Lung (tissue), 12 donors: ENCODE data around the gene TCIRG1. TPM values are rescaled to one million over a fixed set of nuclear protein-coding genes. Genes with fewer than 3 reads are reported as not detected.

ENCODE experiments used
- ATAC-seq: fragments of 200-7000 bp; cut with Tn5 transposase; one replicate; pipeline ENCODE4 v1.9.1; 2020; ENCODE audit warnings: moderate number of reproducible peaks; ENCODE audit not compliant: insufficient read depth, low FRiP score
- DNase-seq, 3 donors: peaks; one replicate each; pipeline ENCODE4 v3.0.0-alpha.2; 2013 to 2017
- H3K27ac ChIP-seq, 2 donors: one replicate each; pipeline ENCODE4 v1.5.1; 2013; ENCODE audit warnings: mild to moderate bottlenecking in 2 of 2, moderate library complexity in 2 of 2, control low read depth in 1 of 2, inconsistent platforms in 1 of 2, low read depth in 1 of 2, low read length in 1 of 2
- H3K27me3 ChIP-seq, 3 donors: one replicate each; pipeline ENCODE4 v1.5.1; 2013; ENCODE audit warnings: low read length in 2 of 3; ENCODE audit not compliant: control insufficient read depth in 3 of 3, insufficient read depth in 3 of 3
- H3K36me3 ChIP-seq, 4 donors: one replicate each; pipeline ENCODE4 v1.5.1; 2013; ENCODE audit warnings: low read length in 4 of 4, mild to moderate bottlenecking in 1 of 4, moderate library complexity in 1 of 4; ENCODE audit not compliant: control insufficient read depth in 4 of 4, insufficient read depth in 4 of 4
- H3K4me1 ChIP-seq, 5 donors: one replicate each; pipeline ENCODE4 v1.5.1; 2013; ENCODE audit warnings: low read length in 5 of 5, mild to moderate bottlenecking in 2 of 5, moderate library complexity in 1 of 5; ENCODE audit not compliant: control insufficient read depth in 5 of 5, insufficient read depth in 5 of 5
- H3K4me3 ChIP-seq: one replicate; pipeline ENCODE4 v1.5.1; 2013; ENCODE audit warnings: mild to moderate bottlenecking, control low read depth, moderate library complexity
- H3K9ac ChIP-seq, 2 donors: one replicate each; pipeline ENCODE4 v1.5.1; 2013; ENCODE audit warnings: low read length in 2 of 2, control low read depth in 1 of 2; ENCODE audit not compliant: insufficient read depth in 1 of 2
- H3K9me3 ChIP-seq, 4 donors: one replicate each; pipeline ENCODE4 v1.5.1; 2013; ENCODE audit warnings: low read length in 3 of 4, mild to moderate bottlenecking in 1 of 4, moderate library complexity in 1 of 4; ENCODE audit not compliant: control insufficient read depth in 4 of 4, insufficient read depth in 3 of 4
- WGBS, 2 donors: extraction: QIAGEN DNeasy Blood & Tissue Kit; methylation state at CpG; one replicate each; pipeline ENCODE4 v1.1.7; 2013; 5-methylcytosine and 5-hydroxymethylcytosine counted together
- polyA plus RNA-seq, 2 donors: library from polyadenylated mRNA; stranded (reverse); fragments of 200-250 nt; gene quantifications; one replicate each; pipeline ENCODE4 v1.2.1, GENCODE V29; 2013
- total RNA-seq, 2 donors: library from RNA; depleted of rRNA in 1 of 2; stranded (reverse); fragments of >200 nt in 1 of 2; gene quantifications; one replicate each; pipeline ENCODE4 v1.2.1, GENCODE V29; 2014 to 2021
- TF ChIP-seq, protein P1 (sequence below): IDR thresholded peaks from 2 replicates; pipeline ENCODE4 v1.5.1; 2012; ENCODE audit warnings: mild to moderate bottlenecking; ENCODE audit errors: control extremely low read depth, extremely low read depth
- donor health status: control.
- donor health status: control.
- donor health status: Bipolar disorder and iron deficiency.
- donor health status: healthy.
- donor health status: DM: yes; HTN: yes; CAD: no.

TCIRG1 gene
- total and polyA plus RNA-seq, 4 donors = 70.2 to 438 (median 283) TPM

GRCh38 chr11:68081691-68082090 lies 42.9 kb downstream of the TCIRG1 start:
- Histone ChIP-seq H3K9ac (no peak overlapping the region), H3K27me3 (no peaks in the 10 kb centered on the region), H3K27ac (peak overlapping the region in 1 of 2 donors; percentile 1), H3K4me1 (peaks cover 0 to 12% (median 3%) of the 10 kb centered on the region in 5 donors), H3K36me3 (peaks cover 0 to 9% (median 3%) of the 10 kb centered on the region in 4 donors), H3K4me3 (no peak overlapping the region), H3K9me3 (no peaks in the 10 kb centered on the region)
- DNase-seq (peak in 2 of 3 donors; percentile 29 to 37), ATAC-seq (no peak)
- 66 to 87% methylated on average over 9 of the region's 9 CpGs for WGBS, 2 donors
- TF ChIP-seq, protein P1, sequence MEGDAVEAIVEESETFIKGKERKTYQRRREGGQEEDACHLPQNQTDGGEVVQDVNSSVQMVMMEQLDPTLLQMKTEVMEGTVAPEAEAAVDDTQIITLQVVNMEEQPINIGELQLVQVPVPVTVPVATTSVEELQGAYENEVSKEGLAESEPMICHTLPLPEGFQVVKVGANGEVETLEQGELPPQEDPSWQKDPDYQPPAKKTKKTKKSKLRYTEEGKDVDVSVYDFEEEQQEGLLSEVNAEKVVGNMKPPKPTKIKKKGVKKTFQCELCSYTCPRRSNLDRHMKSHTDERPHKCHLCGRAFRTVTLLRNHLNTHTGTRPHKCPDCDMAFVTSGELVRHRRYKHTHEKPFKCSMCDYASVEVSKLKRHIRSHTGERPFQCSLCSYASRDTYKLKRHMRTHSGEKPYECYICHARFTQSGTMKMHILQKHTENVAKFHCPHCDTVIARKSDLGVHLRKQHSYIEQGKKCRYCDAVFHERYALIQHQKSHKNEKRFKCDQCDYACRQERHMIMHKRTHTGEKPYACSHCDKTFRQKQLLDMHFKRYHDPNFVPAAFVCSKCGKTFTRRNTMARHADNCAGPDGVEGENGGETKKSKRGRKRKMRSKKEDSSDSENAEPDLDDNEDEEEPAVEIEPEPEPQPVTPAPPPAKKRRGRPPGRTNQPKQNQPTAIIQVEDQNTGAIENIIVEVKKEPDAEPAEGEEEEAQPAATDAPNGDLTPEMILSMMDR = no peak

DNA sequence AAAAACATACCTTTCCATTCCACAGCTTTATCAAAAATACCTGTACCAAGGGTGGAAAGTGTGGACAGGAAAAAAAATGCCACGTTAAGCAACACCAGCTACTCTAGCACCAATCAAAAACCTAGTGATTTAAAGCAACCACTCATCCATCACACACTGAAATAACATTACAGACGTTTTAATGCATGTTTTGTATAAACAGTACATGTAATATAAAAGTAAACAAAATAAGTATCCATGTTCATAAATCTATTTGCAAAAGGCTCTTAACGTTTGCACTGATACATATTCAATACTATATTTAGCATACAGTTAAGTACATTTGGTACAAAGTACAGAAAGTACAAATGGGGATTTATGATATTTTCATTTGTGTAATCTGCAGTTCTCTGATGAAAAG lies 43.7 kb downstream of the TCIRG1 start:
- H3K27ac ChIP-seq = no peak overlapping the region
- H3K27me3 ChIP-seq = no peaks in the 10 kb centered on the region
- 39 to 66% methylated on average over 3 of the region's 3 CpGs for WGBS, 2 donors
- H3K9me3 ChIP-seq = no peaks in the 10 kb centered on the region
- no peak overlapping the region for H3K4me3 ChIP-seq
- no peak overlapping the region for H3K9ac ChIP-seq
- H3K36me3 ChIP-seq = peaks cover 0 to 9% (median 3%) of the 10 kb centered on the region in 4 donors
- TF ChIP-seq, protein P1 = no peak
- ATAC-seq = no peak
- peaks cover 0 to 12% (median 2%) of the 10 kb centered on the region in 5 donors for H3K4me1 ChIP-seq
- no peak for DNase-seq

DNA sequence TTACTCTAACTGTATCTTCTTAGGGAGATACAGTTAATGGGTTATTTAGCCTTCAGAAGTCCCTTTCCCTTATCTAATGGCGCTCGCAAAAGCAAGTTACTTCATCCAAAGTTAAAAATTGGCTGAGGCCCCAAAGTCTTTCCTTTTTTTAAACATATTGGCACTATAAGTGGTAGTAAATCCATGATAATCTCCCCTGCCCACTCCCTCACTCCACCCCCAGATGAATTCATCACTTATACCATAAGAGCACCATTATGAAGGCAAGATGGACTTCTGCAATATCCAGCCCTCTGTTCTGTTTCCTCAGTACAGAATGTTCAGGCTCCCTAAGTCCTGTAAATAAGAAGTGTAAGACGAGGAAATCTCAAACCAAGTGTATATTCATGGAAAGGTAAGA lies 44.7 kb downstream of the TCIRG1 start:
- Histone ChIP-seq H3K4me3 (no peak overlapping the region), H3K27ac (no peak overlapping the region), H3K27me3 (no peaks in the 10 kb centered on the region), H3K9ac (no peak overlapping the region), H3K9me3 (no peaks in the 10 kb centered on the region), H3K36me3 (peaks cover 0 to 9% (median 3%) of the 10 kb centered on the region in 4 donors), H3K4me1 (peaks cover 0 to 12% (median 0%) of the 10 kb centered on the region in 5 donors)
- TF ChIP-seq, protein P1 = no peak
- 88 to 91% methylated on average over 3 of the region's 3 CpGs for WGBS, 2 donors
- DNase-seq (peak in 1 of 3 donors; percentile 31), ATAC-seq (no peak)

GRCh38 chr11:68089679-68090078 lies 50.9 kb downstream of the TCIRG1 start:
- no peaks in the 10 kb centered on the region for H3K9me3 ChIP-seq
- no peaks in the 10 kb centered on the region for H3K27me3 ChIP-seq
- TF ChIP-seq, protein P1 = no peak
- H3K27ac ChIP-seq = peak overlapping the region in 1 of 2 donors; percentile 42
- H3K4me1 ChIP-seq = peaks cover 0 to 4% (median 0%) of the 10 kb centered on the region in 5 donors
- ATAC-seq (no peak), DNase-seq (no peak)
- H3K4me3 ChIP-seq = no peak overlapping the region
- no peak overlapping the region for H3K9ac ChIP-seq
- 78 to 82% methylated on average over 8 of the region's 8 CpGs for WGBS, 2 donors
- peaks cover 0 to 2% (median 0%) of the 10 kb centered on the region in 4 donors for H3K36me3 ChIP-seq
